IMR-90 (cell line): ENCODE data around the gene TBC1D22A. TPM values are rescaled to one million over a fixed set of nuclear protein-coding genes. Genes with fewer than 3 reads are reported as not detected.

Source experiments
- ATAC-seq: fragments of 200-7000 bp; cut with Tn5 transposase; 2 replicates; pipeline ENCODE4 v1.9.1; 2020; ENCODE audit warnings: low read depth, mild to moderate bottlenecking, moderate library complexity
- BruUV-seq: library from RNA; stranded (reverse); fragments of 400-500 nt; replicated peaks from 2 replicates; lab custom pipeline; 2021; lab: Mats Ljungman, UMichigan
- CTCF ChIA-PET: fragments of 300-600 bp; formaldehyde crosslinking; extraction: SDS; loops from one replicate; lab custom pipeline; 2021; ENCODE audit warnings: antibody characterized with exemption; lab: Yijun Ruan, JAX
- POLR2A ChIA-PET: fragments of 300-600 bp; sonication (Branson Sonifier 250); formaldehyde crosslinking; loops from one replicate; lab custom pipeline; 2022; ENCODE audit warnings: antibody characterized with exemption; ENCODE audit not compliant: unreplicated experiment; lab: Charles Lee
- DNase-seq: peaks from one replicate; pipeline ENCODE4 v3.0.0; 2013
- H2AFZ ChIP-seq: replicated peaks from 2 replicates; pipeline ENCODE3; 2013; ENCODE audit warnings: low read length, mild to moderate bottlenecking; ENCODE audit not compliant: poor library complexity
- H2AK5ac ChIP-seq: 2 replicates; pipeline ENCODE4 v1.6.1; 2013; ENCODE audit warnings: low read depth, low read length, inconsistent platforms
- H2AK9ac ChIP-seq: replicated peaks from 2 replicates; pipeline ENCODE3; 2013; ENCODE audit warnings: mild to moderate bottlenecking, low read depth, low read length, moderate library complexity; ENCODE audit not compliant: poor library complexity
- H2BK120ac ChIP-seq: 2 replicates; pipeline ENCODE4 v1.6.1; 2013; ENCODE audit warnings: low read depth, low read length, inconsistent platforms
- H2BK15ac ChIP-seq: 3 replicates; pipeline ENCODE4 v1.6.1; 2013; ENCODE audit warnings: low read depth, low read length, inconsistent platforms
- H2BK20ac ChIP-seq: 2 replicates; pipeline ENCODE4 v1.6.1; 2013; ENCODE audit warnings: low read depth, mild to moderate bottlenecking, inconsistent platforms, low read length, moderate library complexity
- H2BK5ac ChIP-seq: 2 replicates; pipeline ENCODE4 v1.6.1; 2013; ENCODE audit warnings: mild to moderate bottlenecking, low read depth, low read length, inconsistent platforms; ENCODE audit not compliant: poor library complexity, severe bottlenecking
- H3K14ac ChIP-seq: replicated peaks from 2 replicates; pipeline ENCODE4 v1.6.1; 2013; ENCODE audit warnings: low read depth, low read length, inconsistent platforms
- H3K18ac ChIP-seq: 2 replicates; pipeline ENCODE4 v1.6.1; 2013; ENCODE audit warnings: low read depth, low read length, control low read depth
- H3K23ac ChIP-seq: 2 replicates; pipeline ENCODE4 v1.6.1; 2013; ENCODE audit warnings: low read depth, low read length, inconsistent platforms
- H3K27ac ChIP-seq: 2 replicates; pipeline ENCODE4 v1.5.1; 2013; ENCODE audit warnings: mild to moderate bottlenecking, control low read depth, low read length; ENCODE audit not compliant: insufficient read depth
- H3K27me3 ChIP-seq: 2 replicates; pipeline ENCODE4 v1.6.1; 2013; ENCODE audit warnings: low read length; ENCODE audit not compliant: control insufficient read depth, insufficient read depth
- H3K36me3 ChIP-seq: 2 replicates; pipeline ENCODE4 v1.6.1; 2013; ENCODE audit warnings: low read length, mixed read lengths; ENCODE audit not compliant: control insufficient read depth, insufficient read depth
- H3K4ac ChIP-seq: 2 replicates; pipeline ENCODE4 v1.6.1; 2013; ENCODE audit warnings: low read depth, low read length, inconsistent platforms
- H3K4me1 ChIP-seq: 2 replicates; pipeline ENCODE4 v1.6.1; 2013; ENCODE audit warnings: low read length, mixed read lengths; ENCODE audit not compliant: control insufficient read depth, insufficient read depth
- H3K4me2 ChIP-seq: 2 replicates; pipeline ENCODE4 v1.6.1; 2013; ENCODE audit warnings: low read depth, mild to moderate bottlenecking, control low read depth, low read length, moderate library complexity
- H3K4me3 ChIP-seq: 2 replicates; pipeline ENCODE4 v1.5.1; 2013; ENCODE audit warnings: low read depth, mild to moderate bottlenecking, control low read depth, low read length, moderate library complexity; ENCODE audit not compliant: insufficient read depth
- H3K56ac ChIP-seq: 2 replicates; pipeline ENCODE4 v1.6.1; 2013; ENCODE audit warnings: low read length, inconsistent platforms; ENCODE audit not compliant: insufficient read depth; ENCODE audit errors: extremely low read depth
- H3K79me1 ChIP-seq, 2 experiments: 2 replicates each; pipeline ENCODE4 v1.6.1; 2013; ENCODE audit warnings: low read length in 2 of 2, inconsistent platforms in 1 of 2, low read depth in 1 of 2
- H3K9ac ChIP-seq: 2 replicates; pipeline ENCODE4 v1.6.1; 2013; ENCODE audit warnings: low read depth, low read length, control low read depth
- H3K9me1 ChIP-seq: 2 replicates; pipeline ENCODE4 v1.6.1; 2013; ENCODE audit warnings: low read length, inconsistent platforms; ENCODE audit not compliant: insufficient read depth
- H3K9me3 ChIP-seq: 2 replicates; pipeline ENCODE4 v1.6.1; 2013; ENCODE audit warnings: low read length; ENCODE audit not compliant: control insufficient read depth, insufficient read depth
- H4K20me1 ChIP-seq: 2 replicates; pipeline ENCODE4 v1.6.1; 2013; ENCODE audit warnings: low read length, inconsistent platforms; ENCODE audit not compliant: insufficient read depth
- H4K5ac ChIP-seq: 2 replicates; pipeline ENCODE4 v1.6.1; 2013; ENCODE audit warnings: mild to moderate bottlenecking, low read depth, low read length, control low read depth
- H4K8ac ChIP-seq, 2 experiments: 2 replicates each; pipeline ENCODE4 v1.6.1; 2013; ENCODE audit warnings: low read depth in 2 of 2, low read length in 2 of 2, control low read depth in 1 of 2, inconsistent platforms in 1 of 2
- H4K91ac ChIP-seq: 2 replicates; pipeline ENCODE4 v1.6.1; 2013; ENCODE audit warnings: low read depth, low read length, inconsistent platforms; ENCODE audit not compliant: insufficient read depth
- BHLHE40 ChIP-seq: fragments of 150-350 bp; IDR thresholded peaks from 2 replicates; pipeline ENCODE4 v1.6.1; 2016; ENCODE audit warnings: mild to moderate bottlenecking, low read depth, low read length
- CEBPB ChIP-seq: IDR thresholded peaks from 2 replicates; pipeline ENCODE4 v1.6.1; 2012; ENCODE audit warnings: low read depth, low read length, improper control_type of control experiment
- CHD1 ChIP-seq: IDR thresholded peaks from 2 replicates; pipeline ENCODE4 v1.6.1; 2012; ENCODE audit warnings: low read depth, low read length, improper control_type of control experiment
- CTCF ChIP-seq: conservative IDR thresholded peaks from 2 replicates; pipeline ENCODE4 v1.5.1; 2012; ENCODE audit warnings: mild to moderate bottlenecking, low read depth, low read length, improper control_type of control experiment
- FOS ChIP-seq: fragments of 150-350 bp; IDR thresholded peaks from 2 replicates; pipeline ENCODE4 v1.6.1; 2016; ENCODE audit warnings: low read depth, low read length
- MAFK ChIP-seq: IDR thresholded peaks from 2 replicates; pipeline ENCODE4 v1.6.1; 2012; ENCODE audit warnings: low read depth, low read length, improper control_type of control experiment
- MAZ ChIP-seq: IDR thresholded peaks from 2 replicates; pipeline ENCODE4 v1.6.1; 2012; ENCODE audit warnings: low read depth, mild to moderate bottlenecking, low read length, improper control_type of control experiment, moderate library complexity, borderline replicate concordance
- MXI1 ChIP-seq: IDR thresholded peaks from 2 replicates; pipeline ENCODE4 v1.6.1; 2012; ENCODE audit warnings: low read depth, mild to moderate bottlenecking, low read length, moderate library complexity, borderline replicate concordance
- NFE2L2 ChIP-seq: fragments of 150-350 bp; IDR thresholded peaks from 2 replicates; pipeline ENCODE4 v1.6.1; 2016; ENCODE audit warnings: low read depth, mild to moderate bottlenecking, low read length
- POLR2A ChIP-seq: IDR thresholded peaks from 2 replicates; pipeline ENCODE4 v1.6.1; 2012; ENCODE audit warnings: mild to moderate bottlenecking, low read depth, low read length
- RAD21 ChIP-seq: IDR thresholded peaks from 2 replicates; pipeline ENCODE4 v1.6.1; 2012; ENCODE audit warnings: low read length, improper control_type of control experiment
- RCOR1 ChIP-seq: IDR thresholded peaks from 2 replicates; pipeline ENCODE4 v1.6.1; 2012; ENCODE audit warnings: mild to moderate bottlenecking, low read length, improper control_type of control experiment; ENCODE audit not compliant: insufficient replicate concordance
- RFX5 ChIP-seq: IDR thresholded peaks from 2 replicates; pipeline ENCODE4 v1.8.0; 2012; ENCODE audit warnings: low read depth, mild to moderate bottlenecking, low read length, moderate library complexity
- SMC3 ChIP-seq: fragments of 150-350 bp; IDR thresholded peaks from 2 replicates; pipeline ENCODE4 v1.6.1; 2016; ENCODE audit warnings: low read depth, mild to moderate bottlenecking, antibody characterized with exemption, low read length, moderate library complexity
- USF2 ChIP-seq: fragments of 150-350 bp; IDR thresholded peaks from 2 replicates; pipeline ENCODE4 v1.6.1; 2017; ENCODE audit warnings: mild to moderate bottlenecking, antibody characterized with exemption, low read length, low read depth
- WGBS, 2 experiments: methylation state at CpG; one replicate each; pipeline versions ENCODE4 v1.1.5 to v1.1.7; 2013; ENCODE audit warnings: missing lambda C conversion rate in 2 of 2; ENCODE audit not compliant: insufficient read length in 1 of 2; ENCODE audit errors: extremely low coverage in 2 of 2; 5-methylcytosine and 5-hydroxymethylcytosine counted together
- dilution Hi-C: fragments of 300-500 bp; cut with HindIII; formaldehyde crosslinking; loops from one replicate; pipeline ENCODE4 v1.14.3; 2018; ENCODE audit warnings: low sequenced_read_pairs; ENCODE audit not compliant: unreplicated experiment
- in situ Hi-C: fragments of 300-500 bp; cut with MboI; formaldehyde crosslinking; loops from 3 replicates; pipeline ENCODE4 v1.14.3; 2019; ENCODE audit warnings: low sequenced_read_pairs, inconsistent platforms, mixed read lengths
- intact Hi-C: fragments of 100-400 bp; cut with micrococcal nuclease; formaldehyde crosslinking; loops from 2 replicates; pipeline ENCODE4 v1.10.0; 2022
- polyA plus RNA-seq, 3 experiments: library from polyadenylated mRNA; depleted of rRNA; stranded (reverse); fragments of >200 nt; gene quantifications; 2 replicates each; pipeline ENCODE4 v1.2.3, GENCODE V29; 2012; ENCODE audit warnings: low replicate concordance in 1 of 3
- total RNA-seq: library from RNA; depleted of rRNA; stranded (reverse); fragments of >200 nt; gene quantifications from 2 replicates; pipeline ENCODE4 v1.2.3, GENCODE V29; 2012

The TBC1D22A gene
- total and polyA plus RNA-seq, 2 of the 4 experiments (the other 2 are of a cell fraction): 9.0 to 16.7 TPM

GRCh38 chr22:46861468-46862367 is 99.3 kb downstream of the TBC1D22A start:
- Histone ChIP-seq H2BK120ac (no peak overlapping the region), H3K9me1 (peaks cover 11% of the 10 kb centered on the region), H3K23ac (no peak overlapping the region), H3K4me3 (no peak overlapping the region), H3K36me3 (no peaks in the 10 kb centered on the region), H3K9ac (no peak overlapping the region), H3K4me2 (no peak overlapping the region), H3K79me1 (peaks cover 6 to 34% of the 10 kb centered on the region in 2 experiments; a peak in 3 of 4 replicates), H2BK5ac (no peak overlapping the region), H2BK20ac (no peak overlapping the region), H3K27me3 (no peaks in the 10 kb centered on the region), H4K5ac (no peak overlapping the region), H4K20me1 (peaks cover 19% of the 10 kb centered on the region), H2AK9ac (no peak overlapping the region), H4K8ac (no peak overlapping the region), H3K4me1 (no peaks in the 10 kb centered on the region), H3K56ac (no peak overlapping the region), H2AK5ac (no peak overlapping the region), H4K91ac (no peak overlapping the region), H3K4ac (no peak overlapping the region), H3K18ac (no peak overlapping the region), H3K14ac (no peak overlapping the region), H3K27ac (no peak overlapping the region), H2BK15ac (no peak overlapping the region), H3K9me3 (peaks cover 3% of the 10 kb centered on the region; the same call in 1 of the 2 replicates), H2AFZ (no peak overlapping the region)
- no peak for ATAC-seq
- in situ Hi-C loops: no loop called here
- intact Hi-C loops: no loop called here
- no peak for TF ChIP-seq CTCF
- no peak for TF ChIP-seq NFE2L2
- no peak for TF ChIP-seq MAZ
- TF ChIP-seq POLR2A: no peak
- no peak for TF ChIP-seq MAFK
- TF ChIP-seq RAD21: no peak
- TF ChIP-seq BHLHE40: no peak
- no peak for TF ChIP-seq RCOR1
- TF ChIP-seq FOS: no peak
- no peak for TF ChIP-seq USF2
- no peak for TF ChIP-seq CHD1
- no peak for TF ChIP-seq RFX5
- no peak for TF ChIP-seq SMC3
- no peak for TF ChIP-seq MXI1
- no peak for TF ChIP-seq CEBPB
- dilution Hi-C loops: no loop called here
- WGBS, 2 experiments: 100% methylated on average over 1 of the region's 16 CpGs; no CpG with 5 or more reads in 1 of the 2 experiments
- no peak for DNase-seq
- ChIA-PET POLR2A (interaction anchor here (0.7 kb wide), 1 partner anchor 99 kb away, joined by 3 read pairs; the partner anchor contains the start of gene TBC1D22A), CTCF (no interaction called here)
- no TSS peak for BruUV-seq
